Measurements from ENCODE around the gene AFG1L. TPM values are rescaled to one million over a fixed set of nuclear protein-coding genes. Genes with fewer than 3 reads are reported as not detected.

The AFG1L gene
- total RNA-seq, 1 donor from 2014 or later: 9.5 TPM

DNA sequence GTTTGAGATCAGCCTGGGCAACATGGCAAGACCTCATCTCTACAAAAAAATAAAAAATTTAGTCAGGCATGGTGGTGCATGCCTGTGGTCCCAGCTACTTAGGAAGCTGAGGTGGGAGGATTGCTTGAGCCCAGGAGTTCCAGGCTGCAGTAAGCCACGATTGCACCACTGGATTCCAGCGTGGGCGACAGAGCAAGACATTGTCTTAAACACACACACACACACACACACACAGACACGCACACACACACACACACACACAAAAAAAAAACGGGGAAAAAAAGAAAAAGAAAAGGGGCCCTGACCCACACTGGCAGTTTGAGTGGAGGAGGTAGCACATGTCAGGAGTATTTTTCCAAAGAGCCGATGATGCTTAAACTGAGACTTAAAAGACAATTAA is 122.2 kb downstream of the AFG1L start:
- no peaks in the 10 kb centered on the region for H3K27me3 Mint-ChIP-seq (ENCODE audit: unreplicated experiment)
- H3K4me1 Mint-ChIP-seq (ENCODE audit: unreplicated experiment): no peaks in the 10 kb centered on the region
- H3K27ac Mint-ChIP-seq (ENCODE audit: unreplicated experiment): no peak overlapping the region
- peaks cover 15% of the 10 kb centered on the region for H3K9me3 Mint-ChIP-seq (ENCODE audit: unreplicated experiment)
- peaks cover 4% of the 10 kb centered on the region for H3K36me3 Mint-ChIP-seq (ENCODE audit: unreplicated experiment)
- TF ChIP-seq, protein P1, sequence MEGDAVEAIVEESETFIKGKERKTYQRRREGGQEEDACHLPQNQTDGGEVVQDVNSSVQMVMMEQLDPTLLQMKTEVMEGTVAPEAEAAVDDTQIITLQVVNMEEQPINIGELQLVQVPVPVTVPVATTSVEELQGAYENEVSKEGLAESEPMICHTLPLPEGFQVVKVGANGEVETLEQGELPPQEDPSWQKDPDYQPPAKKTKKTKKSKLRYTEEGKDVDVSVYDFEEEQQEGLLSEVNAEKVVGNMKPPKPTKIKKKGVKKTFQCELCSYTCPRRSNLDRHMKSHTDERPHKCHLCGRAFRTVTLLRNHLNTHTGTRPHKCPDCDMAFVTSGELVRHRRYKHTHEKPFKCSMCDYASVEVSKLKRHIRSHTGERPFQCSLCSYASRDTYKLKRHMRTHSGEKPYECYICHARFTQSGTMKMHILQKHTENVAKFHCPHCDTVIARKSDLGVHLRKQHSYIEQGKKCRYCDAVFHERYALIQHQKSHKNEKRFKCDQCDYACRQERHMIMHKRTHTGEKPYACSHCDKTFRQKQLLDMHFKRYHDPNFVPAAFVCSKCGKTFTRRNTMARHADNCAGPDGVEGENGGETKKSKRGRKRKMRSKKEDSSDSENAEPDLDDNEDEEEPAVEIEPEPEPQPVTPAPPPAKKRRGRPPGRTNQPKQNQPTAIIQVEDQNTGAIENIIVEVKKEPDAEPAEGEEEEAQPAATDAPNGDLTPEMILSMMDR (IDR thresholded peaks at IDR 0.05): no peak
- no peak for DNase-seq (ENCODE audit: extremely low spot score, unreplicated experiment)
- H3K4me3 Mint-ChIP-seq (ENCODE audit: unreplicated experiment): no peak overlapping the region

DNA sequence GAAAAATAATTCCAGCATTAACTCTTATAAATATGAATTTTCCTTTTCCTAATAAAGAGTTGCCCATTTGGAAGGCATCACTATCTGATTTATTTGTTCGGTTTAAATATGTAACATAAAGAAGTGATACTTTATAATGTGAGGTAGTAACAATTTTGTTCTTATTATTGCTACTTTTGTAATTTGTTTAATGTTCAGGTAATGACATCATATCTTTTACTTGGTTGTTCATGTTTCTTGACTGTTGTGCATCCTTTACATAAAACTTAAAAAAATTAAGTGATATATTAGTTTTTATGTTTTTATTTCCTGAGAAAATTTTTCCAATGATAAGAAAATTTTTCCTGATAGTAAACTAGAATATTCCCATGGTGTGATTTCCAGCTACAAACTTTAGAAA is 124.6 kb downstream of the AFG1L start:
- Mint-ChIP-seq H3K9me3 (ENCODE audit: unreplicated experiment) (no peaks in the 10 kb centered on the region), H3K4me1 (ENCODE audit: unreplicated experiment) (no peaks in the 10 kb centered on the region), H3K4me3 (ENCODE audit: unreplicated experiment) (no peak overlapping the region), H3K27me3 (ENCODE audit: unreplicated experiment) (no peaks in the 10 kb centered on the region), H3K27ac (ENCODE audit: unreplicated experiment) (no peak overlapping the region), H3K36me3 (ENCODE audit: unreplicated experiment) (no peaks in the 10 kb centered on the region)
- TF ChIP-seq, protein P1 (IDR thresholded peaks at IDR 0.05): no peak
- DNase-seq (ENCODE audit: extremely low spot score, unreplicated experiment): no peak

GRCh38 chr6:108419934-108420609 is 125.2 kb downstream of the AFG1L start:
- no peak for DNase-seq (ENCODE audit: extremely low spot score, unreplicated experiment)
- H3K4me3 Mint-ChIP-seq (ENCODE audit: unreplicated experiment): no peak overlapping the region
- TF ChIP-seq, protein P1 (IDR thresholded peaks at IDR 0.05): no peak

GRCh38 chr6:108421366-108421765 is 126.5 kb downstream of the AFG1L start:
- no peak overlapping the region for H3K4me3 Mint-ChIP-seq (ENCODE audit: unreplicated experiment)
- no peak overlapping the region for H3K27ac Mint-ChIP-seq (ENCODE audit: unreplicated experiment)
- no peaks in the 10 kb centered on the region for H3K27me3 Mint-ChIP-seq (ENCODE audit: unreplicated experiment)
- no peaks in the 10 kb centered on the region for H3K4me1 Mint-ChIP-seq (ENCODE audit: unreplicated experiment)
- no peaks in the 10 kb centered on the region for H3K9me3 Mint-ChIP-seq (ENCODE audit: unreplicated experiment)
- DNase-seq (ENCODE audit: extremely low spot score, unreplicated experiment): no peak
- no peaks in the 10 kb centered on the region for H3K36me3 Mint-ChIP-seq (ENCODE audit: unreplicated experiment)
- TF ChIP-seq, protein P1 (IDR thresholded peaks at IDR 0.05): no peak

More at GRCh38 chr6:108419934-108420609, 125.2 kb downstream of the AFG1L start:
- Mint-ChIP-seq H3K9me3 (ENCODE audit: unreplicated experiment) (no peaks in the 10 kb centered on the region), H3K27me3 (ENCODE audit: unreplicated experiment) (no peaks in the 10 kb centered on the region), H3K4me1 (ENCODE audit: unreplicated experiment) (no peaks in the 10 kb centered on the region), H3K36me3 (ENCODE audit: unreplicated experiment) (no peaks in the 10 kb centered on the region), H3K27ac (ENCODE audit: unreplicated experiment) (no peak overlapping the region)

- Mint-ChIP-seq H3K4me1 (ENCODE audit: unreplicated experiment) (no peaks in the 10 kb centered on the region), H3K4me3 (ENCODE audit: unreplicated experiment) (no peak overlapping the region), H3K27ac (ENCODE audit: unreplicated experiment) (no peak overlapping the region), H3K36me3 (ENCODE audit: unreplicated experiment) (no peaks in the 10 kb centered on the region), H3K27me3 (ENCODE audit: unreplicated experiment) (no peaks in the 10 kb centered on the region), H3K9me3 (ENCODE audit: unreplicated experiment) (peaks cover 6% of the 10 kb centered on the region)
- DNase-seq (ENCODE audit: extremely low spot score, unreplicated experiment): no peak
- TF ChIP-seq, protein P1 (IDR thresholded peaks at IDR 0.05): no peak
These were observed 129.3 kb downstream of the AFG1L start for GRCh38 chr6:108423982-108424705.
